Measurements from ENCODE around the gene FOXJ3. TPM values are rescaled to one million over a fixed set of nuclear protein-coding genes. Genes with fewer than 3 reads are reported as not detected.

The FOXJ3 gene
- total RNA-seq, 3 donors from 2014 or later, result 47.8 to 50.5 (median 49.8) TPM

- no peaks in the 10 kb centered on the region for H3K4me1 Mint-ChIP-seq (ENCODE audit: low read depth)
- H3K9me3 Mint-ChIP-seq, result peaks cover 11% of the 10 kb centered on the region
- no peak overlapping the region for H3K4me3 Mint-ChIP-seq
- H3K36me3 Mint-ChIP-seq (ENCODE audit: insufficient read depth), result no peaks in the 10 kb centered on the region
- peaks cover 9% of the 10 kb centered on the region for H3K27me3 Mint-ChIP-seq (ENCODE audit: low read depth)
- no peak for ATAC-seq
- no peak for DNase-seq
Observed at GRCh38 chr1:42163114-42163513, 171.9 kb downstream of the FOXJ3 start.

- Mint-ChIP-seq H3K9me3 (peaks cover 11% of the 10 kb centered on the region), H3K4me3 (no peak overlapping the region), H3K4me1 (ENCODE audit: low read depth) (peaks cover 6% of the 10 kb centered on the region)
Observed at GRCh38 chr1:42162181-42162580, 172.9 kb downstream of the FOXJ3 start.

GRCh38 chr1:42158189-42158588, 176.8 kb downstream of the FOXJ3 start:
- ATAC-seq (no peak), DNase-seq (no peak)
- peaks cover 6% of the 10 kb centered on the region for H3K27me3 Mint-ChIP-seq (ENCODE audit: low read depth)
- peaks cover 11% of the 10 kb centered on the region for H3K9me3 Mint-ChIP-seq
- H3K4me3 Mint-ChIP-seq, result no peak overlapping the region
- H3K36me3 Mint-ChIP-seq (ENCODE audit: insufficient read depth), result no peaks in the 10 kb centered on the region
- H3K4me1 Mint-ChIP-seq (ENCODE audit: low read depth), result peaks cover 6% of the 10 kb centered on the region

More at GRCh38 chr1:42162181-42162580, 172.9 kb downstream of the FOXJ3 start:
- H3K36me3 Mint-ChIP-seq (ENCODE audit: insufficient read depth), result no peaks in the 10 kb centered on the region
- no peak for ATAC-seq
- peaks cover 9% of the 10 kb centered on the region for H3K27me3 Mint-ChIP-seq (ENCODE audit: low read depth)
- no peak for DNase-seq

- no peak overlapping the region for H3K4me3 Mint-ChIP-seq
- no peak for DNase-seq
- peaks cover 2% of the 10 kb centered on the region for H3K27me3 Mint-ChIP-seq (ENCODE audit: low read depth)
- peaks cover 11% of the 10 kb centered on the region for H3K9me3 Mint-ChIP-seq
- peak; percentile 32 to 40 for ATAC-seq
- peaks cover 6% of the 10 kb centered on the region for H3K4me1 Mint-ChIP-seq (ENCODE audit: low read depth)
- no peaks in the 10 kb centered on the region for H3K36me3 Mint-ChIP-seq (ENCODE audit: insufficient read depth)
Observed at GRCh38 chr1:42157667-42158066, 177.4 kb downstream of the FOXJ3 start.

- peaks cover 6% of the 10 kb centered on the region for H3K4me1 Mint-ChIP-seq (ENCODE audit: low read depth)
- no peak for DNase-seq
- H3K27me3 Mint-ChIP-seq (ENCODE audit: low read depth), result peaks cover under 1% of the 10 kb centered on the region
- no peak overlapping the region for H3K4me3 Mint-ChIP-seq
- H3K36me3 Mint-ChIP-seq (ENCODE audit: insufficient read depth), result no peaks in the 10 kb centered on the region
- peaks cover under 1% of the 10 kb centered on the region for H3K9me3 Mint-ChIP-seq
- ATAC-seq, result no peak
Observed at GRCh38 chr1:42155362-42155761, 179.7 kb downstream of the FOXJ3 start.

- Mint-ChIP-seq H3K4me3 (no peak overlapping the region), H3K9me3 (no peaks in the 10 kb centered on the region), H3K36me3 (ENCODE audit: insufficient read depth) (no peaks in the 10 kb centered on the region), H3K27me3 (ENCODE audit: low read depth) (peaks cover 2% of the 10 kb centered on the region), H3K4me1 (ENCODE audit: low read depth) (peaks cover 6% of the 10 kb centered on the region)
- ATAC-seq (no peak), DNase-seq (no peak)
Observed at GRCh38 chr1:42154685-42155084, 180.3 kb downstream of the FOXJ3 start.

- H3K4me3 Mint-ChIP-seq, result no peak overlapping the region
Observed at GRCh38 chr1:42153624-42154023, 181.4 kb downstream of the FOXJ3 start.

GRCh38 chr1:42152907-42153600, 182.0 kb downstream of the FOXJ3 start, which contains the start of gene GUCA2B:
GUCA2B (plus strand) TSS chr1:42153410; CDS start chr1:42153451, 41 bp downstream.
- no peak for DNase-seq
- Mint-ChIP-seq H3K36me3 (ENCODE audit: insufficient read depth) (no peaks in the 10 kb centered on the region), H3K4me3 (no peak within 1 kb of the TSS), H3K9me3 (no peaks in the 10 kb centered on the region), H3K27me3 (ENCODE audit: low read depth) (peaks cover 2% of the 10 kb centered on the region), H3K4me1 (ENCODE audit: low read depth) (peaks cover 6% of the 10 kb centered on the region)
- no peak for ATAC-seq

More at GRCh38 chr1:42153624-42154023, 181.4 kb downstream of the FOXJ3 start:
- DNase-seq, result no peak
- no peak for ATAC-seq
- no peaks in the 10 kb centered on the region for H3K9me3 Mint-ChIP-seq
- H3K36me3 Mint-ChIP-seq (ENCODE audit: insufficient read depth), result no peaks in the 10 kb centered on the region
- peaks cover 2% of the 10 kb centered on the region for H3K27me3 Mint-ChIP-seq (ENCODE audit: low read depth)
- peaks cover 6% of the 10 kb centered on the region for H3K4me1 Mint-ChIP-seq (ENCODE audit: low read depth)

GRCh38 chr1:42152119-42152518, 182.9 kb downstream of the FOXJ3 start:
- Mint-ChIP-seq H3K4me1 (ENCODE audit: low read depth) (no peaks in the 10 kb centered on the region), H3K36me3 (ENCODE audit: insufficient read depth) (no peaks in the 10 kb centered on the region), H3K27me3 (ENCODE audit: low read depth) (peaks cover 2% of the 10 kb centered on the region), H3K9me3 (no peaks in the 10 kb centered on the region), H3K4me3 (no peak overlapping the region)
- DNase-seq, result no peak
- no peak for ATAC-seq

- no peak overlapping the region for H3K4me3 Mint-ChIP-seq
- H3K27me3 Mint-ChIP-seq (ENCODE audit: low read depth), result peaks cover 2% of the 10 kb centered on the region
- ATAC-seq (no peak), DNase-seq (no peak)
- no peaks in the 10 kb centered on the region for H3K9me3 Mint-ChIP-seq
- no peaks in the 10 kb centered on the region for H3K4me1 Mint-ChIP-seq (ENCODE audit: low read depth)
- no peaks in the 10 kb centered on the region for H3K36me3 Mint-ChIP-seq (ENCODE audit: insufficient read depth)
Observed at GRCh38 chr1:42150651-42151050, 184.4 kb downstream of the FOXJ3 start.

- no peak for ATAC-seq
- Mint-ChIP-seq H3K4me3 (no peak overlapping the region), H3K4me1 (ENCODE audit: low read depth) (peaks cover 3% of the 10 kb centered on the region), H3K9me3 (no peaks in the 10 kb centered on the region), H3K27me3 (ENCODE audit: low read depth) (peaks cover 11% of the 10 kb centered on the region), H3K36me3 (ENCODE audit: insufficient read depth) (no peaks in the 10 kb centered on the region)
- DNase-seq, result no peak
Observed at GRCh38 chr1:42148166-42148565, 186.9 kb downstream of the FOXJ3 start.

GRCh38 chr1:42146626-42147320, 188.3 kb downstream of the FOXJ3 start:
- H3K27me3 Mint-ChIP-seq (ENCODE audit: low read depth), result peaks cover 16% of the 10 kb centered on the region

GRCh38 chr1:42145764-42146625, 189.0 kb downstream of the FOXJ3 start:
- no peak for DNase-seq
- no peak for ATAC-seq
- Mint-ChIP-seq H3K9me3 (no peaks in the 10 kb centered on the region), H3K27me3 (ENCODE audit: low read depth) (peaks cover 17% of the 10 kb centered on the region), H3K4me3 (no peak overlapping the region), H3K4me1 (ENCODE audit: low read depth) (peaks cover 4% of the 10 kb centered on the region), H3K36me3 (ENCODE audit: insufficient read depth) (no peaks in the 10 kb centered on the region)

More at GRCh38 chr1:42146626-42147320, 188.3 kb downstream of the FOXJ3 start:
- Mint-ChIP-seq H3K4me1 (ENCODE audit: low read depth) (peaks cover 4% of the 10 kb centered on the region), H3K9me3 (no peaks in the 10 kb centered on the region), H3K36me3 (ENCODE audit: insufficient read depth) (no peaks in the 10 kb centered on the region), H3K4me3 (no peak overlapping the region)
- ATAC-seq (peak; percentile 81 to 83), DNase-seq (peak; percentile 57)

- DNase-seq, result no peak
- peaks cover 22% of the 10 kb centered on the region for H3K27me3 Mint-ChIP-seq (ENCODE audit: low read depth)
- H3K4me1 Mint-ChIP-seq (ENCODE audit: low read depth), result peaks cover 4% of the 10 kb centered on the region
- H3K36me3 Mint-ChIP-seq (ENCODE audit: insufficient read depth), result no peaks in the 10 kb centered on the region
- no peaks in the 10 kb centered on the region for H3K9me3 Mint-ChIP-seq
- ATAC-seq, result no peak
- no peak overlapping the region for H3K4me3 Mint-ChIP-seq
Observed at GRCh38 chr1:42145389-42145716, 189.7 kb downstream of the FOXJ3 start.

All from activated T-cell treated with anti-CD3 and anti-CD28 coated beads, Interleukin-2, amount 50 U/mL, for 4 hours (primary cell).